D721Med (cell line): ENCODE measurements around the gene LCE1E.

Source experiments
- DNase-seq: peaks from one replicate; pipeline ENCODE4 v3.0.0; 2011; ENCODE audit warnings: low spot score; ENCODE audit not compliant: insufficient read length
- FAIRE-seq: peaks from 2 replicates; lab custom pipeline; 2011; peaks lifted over from hg19 to GRCh38; lab: Jason Lieb, UNC
- TF ChIP-seq, protein P1 (sequence below): IDR thresholded peaks from 2 replicates; pipeline ENCODE4 v1.5.1; 2012; ENCODE audit warnings: mild to moderate bottlenecking, control low read depth; ENCODE audit not compliant: insufficient read depth; ENCODE audit errors: missing control alignments

Gene LCE1E

DNA sequence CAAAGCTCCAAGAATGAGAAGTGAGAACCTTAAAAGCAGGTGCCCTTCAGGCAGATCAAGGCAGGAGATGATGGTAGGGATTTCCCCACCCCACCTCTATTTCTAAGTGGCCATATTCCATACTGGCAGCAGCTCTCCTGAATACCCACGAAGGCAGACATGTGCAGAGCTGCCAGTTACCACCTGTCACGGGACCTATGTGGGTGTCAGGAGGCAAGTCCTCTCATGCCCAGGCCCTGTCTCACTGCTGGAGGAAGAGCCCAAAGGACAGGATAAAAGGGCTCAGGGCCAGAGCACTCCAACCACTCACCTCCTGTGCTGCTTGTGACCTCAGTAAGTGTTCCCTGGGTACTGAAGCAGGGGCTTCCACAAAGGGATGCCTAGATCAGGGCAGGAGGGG, 25.0 kb downstream of the LCE1E start:
- TF ChIP-seq, protein P1, sequence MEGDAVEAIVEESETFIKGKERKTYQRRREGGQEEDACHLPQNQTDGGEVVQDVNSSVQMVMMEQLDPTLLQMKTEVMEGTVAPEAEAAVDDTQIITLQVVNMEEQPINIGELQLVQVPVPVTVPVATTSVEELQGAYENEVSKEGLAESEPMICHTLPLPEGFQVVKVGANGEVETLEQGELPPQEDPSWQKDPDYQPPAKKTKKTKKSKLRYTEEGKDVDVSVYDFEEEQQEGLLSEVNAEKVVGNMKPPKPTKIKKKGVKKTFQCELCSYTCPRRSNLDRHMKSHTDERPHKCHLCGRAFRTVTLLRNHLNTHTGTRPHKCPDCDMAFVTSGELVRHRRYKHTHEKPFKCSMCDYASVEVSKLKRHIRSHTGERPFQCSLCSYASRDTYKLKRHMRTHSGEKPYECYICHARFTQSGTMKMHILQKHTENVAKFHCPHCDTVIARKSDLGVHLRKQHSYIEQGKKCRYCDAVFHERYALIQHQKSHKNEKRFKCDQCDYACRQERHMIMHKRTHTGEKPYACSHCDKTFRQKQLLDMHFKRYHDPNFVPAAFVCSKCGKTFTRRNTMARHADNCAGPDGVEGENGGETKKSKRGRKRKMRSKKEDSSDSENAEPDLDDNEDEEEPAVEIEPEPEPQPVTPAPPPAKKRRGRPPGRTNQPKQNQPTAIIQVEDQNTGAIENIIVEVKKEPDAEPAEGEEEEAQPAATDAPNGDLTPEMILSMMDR = no peak
- no peak for FAIRE-seq
- no peak for DNase-seq

DNA sequence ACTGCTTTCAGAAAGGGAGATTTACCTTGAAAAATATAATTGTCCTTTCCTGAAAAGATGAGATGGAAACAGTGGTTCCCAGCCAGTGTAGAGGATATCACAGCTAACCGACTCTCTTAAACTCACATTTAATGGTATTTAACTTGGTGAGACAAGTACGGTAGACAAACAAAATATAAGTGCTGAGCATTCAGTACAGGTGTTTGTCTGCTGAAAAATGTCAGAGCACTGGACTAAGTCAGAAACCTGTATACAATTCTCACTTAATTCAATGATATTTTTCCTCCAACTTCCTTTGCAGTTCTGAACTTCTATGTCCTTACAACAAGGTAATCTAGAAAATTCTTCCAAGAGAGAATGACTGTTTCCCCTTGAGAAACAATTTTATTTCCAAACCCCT, 25.6 kb downstream of the LCE1E start, which contains the start of gene LCE1B:
LCE1B (plus strand) TSS at position 301 of the 400 bp plus-strand sequence. CDS start 476 bp downstream, outside the sequence.
- FAIRE-seq (no peak), DNase-seq (no peak)
- TF ChIP-seq, protein P1 = no peak

DNA sequence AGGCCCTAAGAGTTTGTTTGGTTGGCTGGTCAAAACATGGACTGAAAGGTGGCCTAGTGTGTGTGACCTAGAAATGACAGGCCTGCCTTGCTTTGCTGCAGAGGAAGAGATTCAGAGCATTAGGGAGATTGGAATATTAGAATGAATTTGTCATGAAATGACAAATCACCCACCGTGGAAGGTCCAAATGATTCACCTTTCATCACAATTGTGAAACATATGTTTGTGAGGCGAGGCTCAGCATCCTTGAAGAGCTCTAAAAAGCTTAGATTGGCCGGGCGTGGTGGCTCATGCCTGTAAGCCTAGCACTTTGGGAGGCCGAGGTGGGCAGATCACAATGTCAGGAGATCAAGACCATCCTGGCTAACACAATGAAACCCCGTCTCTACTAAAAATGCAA, 31.3 kb downstream of the LCE1E start:
- no peak for DNase-seq
- TF ChIP-seq, protein P1 = no peak
- FAIRE-seq = no peak

DNA sequence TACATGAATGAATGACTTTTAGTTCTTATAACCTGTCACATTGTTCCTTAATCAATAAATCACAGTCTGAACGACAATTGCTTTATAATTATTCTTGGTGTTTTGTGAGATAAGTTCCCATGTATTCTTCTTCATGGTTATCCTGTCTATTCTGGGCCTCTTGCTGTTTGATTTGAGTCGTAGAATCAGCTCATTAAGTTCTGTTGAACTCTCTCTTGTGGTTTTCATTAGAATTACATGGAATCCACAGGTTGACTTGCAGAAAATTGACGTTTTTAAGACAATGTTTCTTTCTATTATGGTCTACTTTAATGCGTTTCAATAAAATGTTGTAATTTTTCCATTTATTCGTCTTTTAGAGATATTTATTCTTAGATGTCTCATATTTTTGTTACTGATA, 37.2 kb downstream of the LCE1E start:
- TF ChIP-seq, protein P1 = no peak
- no peak for DNase-seq
- FAIRE-seq = no peak

DNA sequence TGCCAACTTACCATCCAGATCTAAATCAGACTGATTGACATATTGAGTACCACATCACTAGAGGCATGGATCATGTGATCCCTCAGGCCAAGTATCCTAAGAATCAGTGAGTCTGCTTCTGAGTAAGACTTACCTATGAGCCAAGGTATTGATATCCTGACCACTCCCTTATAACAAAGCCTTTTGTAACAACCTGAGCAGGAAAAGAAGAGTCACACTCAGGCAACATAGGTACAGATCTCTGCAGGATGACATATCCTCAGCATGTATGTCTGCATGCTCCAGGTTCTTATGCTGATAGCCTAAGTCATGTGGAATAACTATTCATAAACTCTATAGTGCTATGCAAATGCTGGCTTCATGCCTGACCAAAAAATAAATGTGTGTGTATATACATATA, 38.9 kb downstream of the LCE1E start:
- TF ChIP-seq, protein P1 = no peak
- no peak for FAIRE-seq
- no peak for DNase-seq

DNA sequence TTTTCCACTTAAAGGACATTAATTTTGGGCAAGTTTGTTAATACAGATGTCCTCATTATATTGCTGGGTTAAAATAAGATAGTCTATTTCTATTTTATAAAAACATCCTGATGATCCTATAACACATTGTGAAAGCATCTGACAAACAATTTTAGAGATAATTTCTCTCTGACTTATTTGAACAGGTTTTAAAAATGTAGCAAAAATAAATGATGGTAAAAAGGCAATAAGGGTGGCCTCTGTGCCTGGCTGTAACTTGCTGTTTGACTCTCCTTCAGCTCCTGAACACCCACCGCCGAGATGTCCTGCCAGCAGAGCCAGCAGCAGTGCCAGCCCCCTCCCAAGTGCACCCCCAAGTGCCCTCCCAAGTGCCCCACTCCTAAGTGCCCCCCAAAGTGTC, 41.1 kb downstream of the LCE1E start, which contains the start of gene LCE1A:
LCE1A (plus strand) TSS at position 301 of the 400 bp plus-strand sequence; CDS start at position 301, 0 bp downstream.
- TF ChIP-seq, protein P1 = no peak
- DNase-seq (no peak), FAIRE-seq (no peak)

DNA sequence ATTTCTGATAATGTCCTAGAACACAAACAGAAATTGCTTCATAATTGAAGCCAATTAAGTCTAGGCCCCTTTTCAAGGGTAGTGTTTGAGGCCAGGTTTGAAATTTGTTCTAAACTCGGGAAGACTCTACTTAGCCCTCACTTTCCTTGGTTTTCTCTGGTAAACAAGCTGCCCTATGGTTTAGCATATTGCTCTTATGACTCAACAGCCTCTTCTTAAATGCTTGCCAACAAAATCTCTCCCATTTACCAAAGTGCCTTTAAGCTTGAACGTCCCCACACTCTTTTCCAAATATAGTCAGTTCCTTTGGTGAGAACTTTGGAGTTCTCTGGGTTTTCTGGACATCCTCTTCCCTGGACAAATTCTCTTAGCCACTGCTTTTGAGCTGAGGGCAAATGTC, 50.8 kb downstream of the LCE1E start:
- TF ChIP-seq, protein P1 = no peak
- DNase-seq (no peak), FAIRE-seq (no peak)
